Testis (tissue), 3 donors: ENCODE measurements around the gene NME9. TPM values are rescaled to one million over a fixed set of nuclear protein-coding genes. Genes with fewer than 3 reads are reported as not detected.
A peak's percentile ranks its signal among the peaks of the same experiment; 100 is the strongest.

ENCODE experiments used
- DNase-seq: peaks from one replicate; pipeline ENCODE4 v3.0.0-alpha.2; 2019
- H3K27ac ChIP-seq, 2 donors: fragments of 200-600 bp; sonication (generic); one replicate each; pipeline ENCODE4 v1.5.1; 2019
- H3K27me3 ChIP-seq: fragments of 200-600 bp; sonication (generic); one replicate; pipeline ENCODE4 v1.5.1; 2019
- H3K36me3 ChIP-seq: fragments of 200-600 bp; sonication (generic); one replicate; pipeline ENCODE4 v1.5.1; 2017; ENCODE audit warnings: low read depth; ENCODE audit errors: missing control alignments
- H3K4me1 ChIP-seq: fragments of 200-600 bp; sonication (generic); one replicate; pipeline ENCODE4 v1.5.1; 2019
- H3K4me3 ChIP-seq, 2 donors: fragments of 200-600 bp; sonication (generic); one replicate each; pipeline ENCODE4 v1.5.1; 2017 to 2019
- H3K9me3 ChIP-seq: fragments of 200-600 bp; sonication (generic); one replicate; pipeline ENCODE4 v1.5.1; 2017
- POLR2A ChIP-seq: fragments of 450-650 bp; IDR thresholded peaks from one replicate; pipeline ENCODE4 v1.6.1; 2017; ENCODE audit warnings: antibody characterized with exemption, mild to moderate bottlenecking, moderate library complexity
- WGBS, 2 donors: methylation state at CpG; one replicate each; pipeline ENCODE4 v1.1.5; 2018; 5-methylcytosine and 5-hydroxymethylcytosine counted together
- intact Hi-C: fragments of 100-400 bp; cut with DNase I; formaldehyde crosslinking; loops from one replicate; pipeline ENCODE4 v1.15.1; 2023; ENCODE audit warnings: low total_unique reads
- polyA plus RNA-seq: library from polyadenylated mRNA; stranded (reverse); fragments of 350-450 nt; fragmentation: Illumina TruSeq; extraction: RNeasy Lipid Tissue Mini Kit (QIAGEN cat#74804); gene quantifications from one replicate; pipeline ENCODE4 v1.2.3, GENCODE V29; 2014; ENCODE audit warnings: low read depth, low replicate concordance; ENCODE audit not compliant: insufficient read depth
- total RNA-seq, 2 donors: library from RNA; depleted of rRNA; stranded (reverse); fragments of >200 nt; gene quantifications; one replicate each; pipeline ENCODE4 v1.2.3, GENCODE V29; 2016
- TF ChIP-seq, protein P1 (sequence below), 3 experiments: fragments of 450-650 bp in 2 of 3; fragments of 200-600 bp in 1 of 3; sonication (generic) in 1 of 3; IDR thresholded peaks; one replicate each; pipeline ENCODE4 v1.5.1; 2016 to 2019; ENCODE audit warnings: antibody characterized with exemption in 3 of 3, mild to moderate bottlenecking in 2 of 3, moderate library complexity in 1 of 3

Gene NME9
- total and polyA plus RNA-seq, 3 donors from 2014 or later = 3.2 to 11.5 (median 8.0) TPM

GRCh38 chr3:138376663-138377062 lies 47.0 kb upstream of the NME9 start:
- Histone ChIP-seq H3K27ac (no peak overlapping the region), H3K4me1 (peaks cover 17% of the 10 kb centered on the region), H3K9me3 (no peaks in the 10 kb centered on the region), H3K4me3 (no peak overlapping the region), H3K27me3 (no peaks in the 10 kb centered on the region), H3K36me3 (no peaks in the 10 kb centered on the region)
- intact Hi-C loops = no loop called here
- no peak for TF ChIP-seq POLR2A
- TF ChIP-seq, protein P1, sequence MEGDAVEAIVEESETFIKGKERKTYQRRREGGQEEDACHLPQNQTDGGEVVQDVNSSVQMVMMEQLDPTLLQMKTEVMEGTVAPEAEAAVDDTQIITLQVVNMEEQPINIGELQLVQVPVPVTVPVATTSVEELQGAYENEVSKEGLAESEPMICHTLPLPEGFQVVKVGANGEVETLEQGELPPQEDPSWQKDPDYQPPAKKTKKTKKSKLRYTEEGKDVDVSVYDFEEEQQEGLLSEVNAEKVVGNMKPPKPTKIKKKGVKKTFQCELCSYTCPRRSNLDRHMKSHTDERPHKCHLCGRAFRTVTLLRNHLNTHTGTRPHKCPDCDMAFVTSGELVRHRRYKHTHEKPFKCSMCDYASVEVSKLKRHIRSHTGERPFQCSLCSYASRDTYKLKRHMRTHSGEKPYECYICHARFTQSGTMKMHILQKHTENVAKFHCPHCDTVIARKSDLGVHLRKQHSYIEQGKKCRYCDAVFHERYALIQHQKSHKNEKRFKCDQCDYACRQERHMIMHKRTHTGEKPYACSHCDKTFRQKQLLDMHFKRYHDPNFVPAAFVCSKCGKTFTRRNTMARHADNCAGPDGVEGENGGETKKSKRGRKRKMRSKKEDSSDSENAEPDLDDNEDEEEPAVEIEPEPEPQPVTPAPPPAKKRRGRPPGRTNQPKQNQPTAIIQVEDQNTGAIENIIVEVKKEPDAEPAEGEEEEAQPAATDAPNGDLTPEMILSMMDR (IDR thresholded peaks at IDR 0.05) = no peak
- no peak for DNase-seq
- 26 to 44% methylated on average over 2 of the region's 2 CpGs for WGBS, 2 donors

DNA sequence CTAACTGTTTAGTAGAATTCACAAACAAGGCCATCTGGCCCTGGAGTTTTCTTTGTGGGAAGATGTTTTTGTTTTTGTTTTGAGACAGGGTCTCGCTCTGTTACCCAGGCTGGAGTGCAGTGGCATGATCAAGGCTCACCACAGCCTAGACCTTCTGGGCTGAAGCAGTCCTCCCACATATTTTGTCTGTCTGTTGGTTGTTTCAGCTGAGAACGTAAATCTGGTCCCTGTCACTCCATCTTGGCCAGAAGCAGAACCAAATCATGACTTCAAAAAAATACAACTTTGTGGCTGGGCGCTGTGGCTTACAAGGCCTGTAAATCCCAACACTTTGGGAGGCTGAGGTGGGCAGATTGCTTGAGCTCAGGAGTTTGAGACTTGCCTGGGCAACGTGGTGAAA lies 45.8 kb upstream of the NME9 start:
- Histone ChIP-seq H3K9me3 (no peaks in the 10 kb centered on the region), H3K4me1 (peaks cover 11% of the 10 kb centered on the region), H3K36me3 (no peaks in the 10 kb centered on the region), H3K4me3 (no peak overlapping the region), H3K27me3 (no peaks in the 10 kb centered on the region), H3K27ac (peak overlapping the region in 1 of 2 donors; percentile 58)
- TF ChIP-seq, protein P1 (IDR thresholded peaks at IDR 0.05) = no peak
- TF ChIP-seq POLR2A = no peak
- WGBS, 2 donors = 70 to 72% methylated on average over 4 of the region's 4 CpGs
- DNase-seq = no peak
- intact Hi-C loops = no loop called here

DNA sequence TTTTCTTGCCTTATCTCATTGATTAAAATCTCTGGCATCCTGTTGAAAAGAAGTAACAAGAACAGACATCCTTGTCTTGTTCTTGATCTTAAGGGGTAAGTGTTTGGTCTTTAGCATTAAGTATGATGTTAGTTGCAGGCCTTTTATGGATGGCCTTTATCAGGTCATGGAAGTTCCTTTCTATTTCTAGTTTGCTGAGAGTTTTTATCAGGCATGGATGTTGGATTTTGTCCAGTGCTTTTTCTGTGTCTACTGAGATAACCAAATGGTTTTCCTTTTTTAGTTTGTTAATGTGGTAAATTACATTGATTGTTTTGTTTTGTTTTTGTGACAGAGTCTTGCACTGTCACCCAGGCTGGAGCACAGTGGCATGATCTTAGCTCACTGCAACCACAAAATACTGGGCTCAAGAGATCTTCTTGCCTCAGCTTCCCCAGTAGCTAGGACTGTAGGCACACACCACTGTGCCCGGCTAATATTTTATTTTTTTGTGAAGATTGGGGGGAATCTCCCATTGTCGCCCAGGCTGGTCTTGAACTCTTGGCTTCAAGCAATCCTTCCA lies 45.0 kb upstream of the NME9 start:
- no peak for TF ChIP-seq POLR2A
- TF ChIP-seq, protein P1 (IDR thresholded peaks at IDR 0.05) = no peak
- peak overlapping the region in 1 of 2 donors; percentile 58 for H3K27ac ChIP-seq
- DNase-seq = no peak

GRCh38 chr3:138373736-138374094 lies 44.1 kb upstream of the NME9 start:
- DNase-seq = no peak
- Histone ChIP-seq H3K4me1 (peaks cover 21% of the 10 kb centered on the region), H3K36me3 (no peaks in the 10 kb centered on the region), H3K27me3 (no peaks in the 10 kb centered on the region), H3K27ac (no peak overlapping the region), H3K4me3 (no peak overlapping the region), H3K9me3 (no peaks in the 10 kb centered on the region)
- intact Hi-C loops = no loop called here
- TF ChIP-seq, protein P1 (IDR thresholded peaks at IDR 0.05) = no peak
- TF ChIP-seq POLR2A = no peak
- 94 to 98% methylated on average over 5 of the region's 5 CpGs for WGBS, 2 donors

More for the DNA sequence above, 45.0 kb upstream of the NME9 start:
- Histone ChIP-seq H3K4me1 (peaks cover 12% of the 10 kb centered on the region), H3K36me3 (no peaks in the 10 kb centered on the region), H3K9me3 (no peaks in the 10 kb centered on the region), H3K27me3 (no peaks in the 10 kb centered on the region), H3K4me3 (no peak overlapping the region)
- intact Hi-C loops = no loop called here
- 54 to 80% methylated on average over 2 of the region's 2 CpGs for WGBS, 2 donors

DNA sequence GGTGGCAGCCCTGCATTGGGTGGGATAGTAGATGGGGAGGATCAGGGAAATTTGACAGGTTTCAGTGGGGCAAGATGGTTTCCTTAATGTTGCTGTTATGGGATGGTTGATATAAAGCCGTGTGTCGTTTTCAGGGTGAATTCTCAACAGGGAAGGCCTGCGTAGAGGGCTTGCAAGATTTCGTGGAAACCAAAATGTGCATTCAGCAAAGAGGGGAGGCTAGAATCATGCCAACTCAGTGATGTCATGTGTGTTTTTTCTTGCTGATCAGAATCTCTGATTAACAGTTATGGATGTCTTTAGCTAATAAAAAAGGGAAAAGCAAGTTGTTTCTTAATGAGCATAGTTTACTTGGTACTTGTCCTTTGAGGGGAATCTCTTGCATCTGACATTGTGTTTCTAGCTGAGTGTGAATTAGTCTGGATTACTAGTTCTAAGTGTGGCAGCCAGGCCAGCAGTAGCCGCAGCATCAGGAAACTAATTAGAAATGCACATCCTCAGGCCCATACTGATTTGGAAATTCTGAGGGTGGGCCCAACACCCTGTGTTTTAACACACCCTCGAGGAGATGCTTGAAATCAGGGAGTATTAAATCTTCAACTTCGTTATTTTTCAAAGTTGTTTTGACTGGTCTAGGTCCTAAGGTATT lies 43.6 kb upstream of the NME9 start:
- 87 to 92% methylated on average over 7 of the region's 7 CpGs for WGBS, 2 donors
- TF ChIP-seq, protein P1 (IDR thresholded peaks at IDR 0.05) = no peak
- no peak for TF ChIP-seq POLR2A
- Histone ChIP-seq H3K4me1 (peaks cover 23% of the 10 kb centered on the region), H3K27ac (no peak overlapping the region), H3K27me3 (no peaks in the 10 kb centered on the region), H3K4me3 (no peak overlapping the region), H3K9me3 (no peaks in the 10 kb centered on the region), H3K36me3 (no peaks in the 10 kb centered on the region)
- intact Hi-C loops = no loop called here
- DNase-seq = no peak
